HG03066 (cell line): Measurements from ENCODE around the gene ZNF727.
"Not testable (repeated sequence)": the region's sequence is repeated elsewhere in the genome, so short reads cannot be mapped to it uniquely, and the experiment has no call there.

Experiments
- ATAC-seq: cut with Tn5 transposase; IDR thresholded peaks from one replicate; pipeline ENCODE4 v1.9.1; 2021; ENCODE audit warnings: low read depth; ENCODE audit not compliant: unreplicated experiment

Gene ZNF727

DNA sequence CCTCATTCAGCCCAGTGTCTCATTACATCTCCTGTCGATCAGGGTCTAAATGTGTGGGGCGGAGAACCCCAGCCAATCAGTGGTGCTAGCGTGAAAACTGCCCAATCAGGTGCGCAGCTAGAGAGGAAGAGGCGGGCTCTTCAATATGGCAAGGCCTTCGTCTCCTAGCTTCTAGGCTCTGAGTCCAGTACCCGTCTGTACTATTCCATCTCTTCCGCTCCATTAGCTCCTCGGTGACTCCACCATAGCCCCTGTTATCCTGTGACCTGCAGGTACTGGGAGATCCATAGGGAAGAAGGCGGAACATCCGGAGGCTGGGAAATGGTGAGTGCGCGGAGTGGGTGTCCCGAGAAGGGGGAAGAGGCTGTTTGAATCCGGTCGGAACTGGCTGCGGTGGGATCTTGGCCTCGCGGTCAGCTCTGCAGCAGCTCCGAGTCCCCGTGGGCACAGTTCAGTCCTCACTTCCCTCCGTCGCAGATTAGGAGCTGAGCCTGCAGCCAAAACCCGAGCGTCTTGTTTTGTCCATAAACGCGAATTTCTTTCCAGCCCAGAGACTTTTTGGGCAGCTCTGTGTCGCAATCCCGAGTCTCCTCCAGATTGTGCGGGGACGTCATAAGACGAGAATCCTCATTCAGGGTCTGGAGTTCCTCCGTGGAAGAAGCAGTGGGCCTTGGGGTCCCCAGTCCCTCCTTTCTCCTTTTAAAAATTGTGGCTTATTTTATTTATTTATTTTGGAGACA lies at the start of gene ZNF727:
Gene ZNF727 (plus strand): TSS at position 134 of the 740 bp plus-strand sequence. CDS start 188 bp downstream, at position 322.
- no peak for ATAC-seq

DNA sequence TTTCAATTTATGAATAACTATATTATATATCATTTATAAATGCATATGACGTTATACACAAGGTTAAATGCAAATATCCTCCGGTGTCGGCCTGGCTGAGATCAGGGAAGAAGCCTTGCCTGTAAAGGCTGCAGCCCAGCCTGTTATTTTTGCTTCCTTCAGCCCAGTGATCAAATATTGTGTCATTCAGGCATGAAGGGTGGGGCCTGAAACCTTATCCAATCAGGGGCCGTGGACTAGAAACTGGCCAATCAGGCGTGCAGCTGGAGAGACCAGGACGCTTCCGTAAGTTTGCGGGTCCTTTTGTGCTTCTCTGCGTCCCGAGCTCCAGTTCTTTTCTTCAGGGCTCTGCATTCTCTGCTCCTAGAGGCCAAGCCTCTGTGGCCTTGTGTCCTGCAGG lies 46.7 kb upstream of the ZNF727 start, which contains the start of gene ZNF722:
Gene ZNF722 (plus strand): TSS at position 301 of the 400 bp plus-strand sequence. CDS start 113 bp downstream, outside the sequence.
- no peak for ATAC-seq

DNA sequence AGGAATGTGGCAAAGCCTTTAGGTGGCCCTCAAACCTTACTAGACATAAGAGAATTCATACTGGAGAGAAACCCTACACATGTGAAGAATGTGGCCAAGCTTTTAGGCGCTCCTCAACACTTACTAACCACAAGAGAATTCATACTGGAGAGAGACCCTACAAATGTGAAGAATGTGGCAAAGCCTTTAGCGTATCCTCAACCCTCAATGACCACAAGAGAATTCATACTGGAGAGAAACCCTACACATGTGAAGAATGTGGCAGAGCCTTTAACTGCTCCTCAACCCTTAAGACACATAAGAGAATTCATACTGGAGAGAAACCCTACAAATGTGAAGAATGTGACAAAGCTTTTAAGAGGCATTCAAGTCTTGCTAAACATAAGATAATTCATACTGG lies 29.7 kb upstream of the ZNF727 start:
- ATAC-seq, result not testable (repeated sequence)

DNA sequence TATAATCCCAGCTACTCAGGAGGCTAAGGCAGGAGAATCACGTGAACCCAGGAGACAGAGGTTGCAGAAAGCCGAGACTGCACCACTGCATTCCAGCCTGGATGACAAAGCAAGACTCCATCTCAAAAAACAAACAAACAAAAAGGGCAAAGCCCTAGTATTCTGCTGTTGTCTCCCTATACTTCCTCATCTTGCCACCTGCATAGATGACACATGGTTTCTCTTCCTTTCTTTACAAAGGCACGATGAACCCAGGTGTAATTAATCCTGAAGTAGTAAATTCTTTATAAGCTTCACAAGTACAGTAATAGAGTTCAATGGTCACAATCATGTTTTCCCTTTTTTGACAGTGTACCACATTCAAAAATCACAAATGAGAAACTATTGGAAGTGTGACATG lies 9.8 kb upstream of the ZNF727 start:
- ATAC-seq, result no peak

DNA sequence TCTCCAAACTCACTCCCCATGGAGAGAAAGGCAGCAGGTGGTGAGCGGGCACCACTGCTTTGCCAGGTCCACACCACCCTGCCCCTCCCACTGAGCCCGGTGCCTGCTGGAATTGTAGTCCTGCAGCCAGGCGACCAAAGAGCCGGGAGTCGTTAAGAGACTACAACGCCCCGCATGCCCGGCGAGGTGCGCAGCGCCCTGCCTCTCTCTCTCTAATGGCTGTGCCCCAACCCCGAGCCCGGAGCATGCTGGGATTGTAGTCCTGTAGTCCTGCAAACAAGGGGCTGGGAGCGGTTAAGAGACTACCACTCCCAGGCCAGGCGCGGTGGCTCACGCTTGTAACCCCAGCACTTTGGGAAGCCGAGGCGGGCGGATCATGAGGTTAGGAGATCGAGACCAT lies 8.1 kb upstream of the ZNF727 start:
- ATAC-seq, result no peak

DNA sequence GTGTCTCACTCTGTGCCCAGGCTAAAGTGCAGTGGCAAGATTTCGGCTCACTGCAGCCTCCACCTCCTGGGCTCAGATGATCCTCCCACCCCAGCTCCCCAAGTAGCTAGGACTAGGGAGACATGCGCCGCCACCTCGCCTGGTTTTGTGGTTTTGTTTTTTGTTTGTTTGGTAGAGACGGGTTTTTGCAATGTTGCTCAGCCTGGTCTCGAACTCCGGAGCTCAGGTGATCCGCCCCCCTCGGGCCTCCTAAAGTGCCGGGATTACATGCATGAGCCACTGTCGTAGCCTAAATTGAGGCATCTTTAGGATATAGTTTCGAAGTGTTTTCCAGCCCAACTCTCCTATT lies 781 bp downstream of the ZNF727 start:
- no peak for ATAC-seq

DNA sequence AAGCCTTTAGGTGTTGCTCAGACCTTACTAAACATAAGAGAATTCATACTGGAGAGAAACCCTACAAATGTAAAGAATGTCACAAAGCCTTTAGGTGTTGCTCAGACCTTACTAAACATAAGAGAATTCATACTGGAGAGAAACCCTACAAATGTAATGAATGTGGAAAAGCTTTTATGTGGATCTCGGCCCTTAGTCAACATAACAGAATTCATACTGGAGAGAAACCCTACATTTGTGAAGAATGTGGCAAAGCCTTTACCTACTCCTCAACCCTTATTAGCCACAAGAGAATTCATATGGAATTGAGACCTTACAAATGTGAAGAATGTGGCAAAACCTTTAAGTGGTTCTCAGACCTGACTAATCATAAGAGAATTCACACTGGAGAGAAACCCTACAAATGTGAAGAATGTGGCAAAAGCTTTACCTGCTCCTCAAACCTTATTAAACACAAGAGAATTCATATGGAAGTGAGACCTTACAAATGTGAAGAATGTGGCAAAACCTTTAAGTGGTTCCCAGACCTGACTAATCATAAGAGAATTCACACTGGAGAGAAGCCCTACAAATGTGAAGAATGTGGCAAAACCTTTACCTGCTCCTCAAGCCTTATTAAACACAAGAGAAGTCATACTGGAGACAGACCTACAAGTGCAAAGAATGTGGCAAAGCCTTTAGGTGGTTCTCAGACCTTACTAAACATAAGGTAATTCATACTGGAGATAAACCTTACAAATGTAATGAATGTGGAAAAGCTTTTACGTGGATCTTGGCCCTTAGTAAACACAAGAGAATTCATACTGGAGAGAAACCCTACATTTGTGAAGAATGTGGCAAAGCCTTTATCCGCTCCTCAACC lies 32.8 kb downstream of the ZNF727 start:
- not testable (repeated sequence) for ATAC-seq

DNA sequence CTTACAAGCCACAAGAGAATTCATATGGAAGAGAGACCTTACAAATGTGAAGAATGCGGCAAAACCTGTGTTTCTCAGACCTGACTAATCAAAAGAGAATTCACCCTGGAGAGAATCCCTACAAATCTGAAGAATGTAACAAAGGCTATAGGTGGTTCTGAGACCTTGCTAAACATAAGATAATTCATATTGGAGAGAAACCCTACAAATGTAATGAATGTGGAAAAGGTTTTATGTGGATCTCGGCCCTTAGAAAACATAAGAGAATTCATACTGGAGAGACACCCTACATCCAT lies 33.4 kb downstream of the ZNF727 start:
- ATAC-seq, result no peak

DNA sequence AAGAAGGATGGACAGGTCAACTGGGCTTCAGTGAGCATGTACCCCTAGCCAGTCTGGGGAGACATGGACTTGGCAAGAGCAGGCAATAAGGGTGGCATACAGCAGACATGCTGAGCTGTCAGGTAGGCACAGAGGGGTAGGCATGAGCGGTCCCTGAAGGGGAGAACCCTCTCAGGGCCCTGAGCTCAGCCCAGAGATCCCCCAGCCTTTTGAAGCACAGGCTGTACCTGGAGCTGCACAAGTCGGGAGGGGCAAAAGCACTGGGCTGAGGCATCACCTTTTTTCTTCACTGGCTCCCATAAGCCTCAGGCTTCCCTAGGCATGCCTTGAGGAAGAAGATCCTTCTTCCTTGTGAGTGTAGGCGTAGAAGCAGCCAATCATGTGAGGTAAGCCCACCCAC lies 42.3 kb downstream of the ZNF727 start:
- ATAC-seq, result no peak

DNA sequence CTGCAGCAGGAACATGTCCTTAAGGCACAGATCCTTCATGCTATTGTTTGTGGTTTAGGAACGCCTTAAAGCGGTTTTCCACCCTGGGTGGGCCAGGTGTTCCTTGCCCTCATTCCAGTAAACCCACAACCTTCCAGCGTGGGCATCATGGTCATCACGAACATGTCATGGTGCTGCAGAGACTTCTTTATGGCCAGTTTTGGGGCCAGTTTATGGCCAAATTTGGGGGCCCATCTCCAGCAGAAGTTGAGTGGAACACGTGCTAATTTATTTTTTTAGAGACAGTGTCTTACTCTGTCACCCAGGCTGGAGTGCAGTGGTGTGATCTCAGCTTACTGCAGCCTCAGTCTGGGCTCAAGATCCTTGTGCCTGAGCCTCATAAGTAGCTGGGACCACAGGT lies 43.6 kb downstream of the ZNF727 start:
- not testable (repeated sequence) for ATAC-seq
